Measurements from ENCODE around the gene RNFT2.

GRCh38 chr12:116835484-116835883 is 97.4 kb downstream of the RNFT2 start:
- TF ChIP-seq MAX (IDR thresholded peaks at IDR 0.05) (no peak), RFX5 (IDR thresholded peaks at IDR 0.05) (no peak), CTCF (IDR thresholded peaks at IDR 0.05) (no peak), POLR2A (IDR thresholded peaks at IDR 0.05; ENCODE audit: low read length) (no peak), SMC3 (IDR thresholded peaks at IDR 0.05) (no peak), CEBPB (IDR thresholded peaks at IDR 0.05) (no peak), ATOH8 (CRISPR knock-in tag; IDR thresholded peaks at IDR 0.05; ENCODE audit: low read depth) (no peak), RCOR1 (IDR thresholded peaks at IDR 0.05; ENCODE audit: low read depth, low read length) (no peak), CBX8 (IDR thresholded peaks at IDR 0.05) (no peak)
